HG03025 (cell line): ENCODE measurements around the gene KLF11.

ENCODE experiments used
- ATAC-seq: cut with Tn5 transposase; IDR thresholded peaks from one replicate; pipeline ENCODE4 v1.9.1; 2021; ENCODE audit warnings: mild to moderate bottlenecking, moderate library complexity; ENCODE audit not compliant: unreplicated experiment, low FRiP score

Gene KLF11

GRCh38 chr2:10043256-10043905 lies at the start of gene KLF11:
Gene KLF11, plus strand, starts transcription at chr2:10043550. Its CDS starts 167 bp downstream, at chr2:10043717.
- peak; percentile 61 for ATAC-seq

- no peak for ATAC-seq
These were observed 48.9 kb upstream of the KLF11 start for GRCh38 chr2:9994462-9994861.

GRCh38 chr2:9995059-9995458 lies 48.3 kb upstream of the KLF11 start:
- no peak for ATAC-seq

- ATAC-seq: no peak
These were observed 47.0 kb upstream of the KLF11 start for GRCh38 chr2:9996321-9996720.

DNA sequence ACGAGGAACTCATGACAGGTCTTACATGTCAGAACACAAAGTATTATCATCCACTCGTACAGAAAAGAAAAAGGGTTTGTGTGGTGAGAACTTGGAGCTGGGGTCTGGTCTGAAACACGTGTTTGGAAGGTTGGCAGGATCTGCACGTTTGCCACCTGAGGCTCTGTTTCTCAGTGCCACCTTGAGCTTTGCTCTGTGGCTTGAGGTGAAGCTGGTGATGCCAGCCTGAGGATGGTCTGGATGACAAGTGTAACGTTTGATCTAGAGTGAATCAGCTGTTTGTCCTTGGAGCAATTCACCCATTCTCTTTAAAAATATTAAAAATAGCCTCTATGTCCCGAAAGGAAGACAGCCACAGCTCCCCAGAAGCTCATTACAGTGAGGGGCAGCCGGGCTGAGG lies 45.4 kb upstream of the KLF11 start:
- no peak for ATAC-seq

GRCh38 chr2:9998916-9999654 lies 44.3 kb upstream of the KLF11 start:
- ATAC-seq: no peak

DNA sequence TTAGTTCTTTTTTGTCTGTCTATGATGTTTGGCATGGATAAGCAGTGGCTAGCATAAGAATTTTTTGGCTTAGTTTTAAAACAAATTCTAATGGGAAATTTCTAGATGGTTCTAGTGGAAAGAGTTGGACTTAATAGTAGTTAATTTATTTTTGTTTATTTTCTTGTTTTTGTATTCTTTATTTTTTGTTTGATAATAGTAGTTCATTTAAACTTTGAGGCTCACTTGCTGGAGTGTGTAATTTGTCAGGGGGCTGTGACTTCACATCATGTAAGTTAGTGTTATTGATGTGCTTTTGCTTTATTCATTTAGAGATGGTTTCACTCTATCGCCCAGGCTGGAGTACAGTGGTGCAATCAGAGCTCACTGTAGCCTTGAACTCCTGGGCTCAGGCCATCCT lies 43.7 kb upstream of the KLF11 start:
- ATAC-seq: no peak

- no peak for ATAC-seq
These were observed 42.8 kb upstream of the KLF11 start for GRCh38 chr2:10000541-10000940.

GRCh38 chr2:10001586-10001985 lies 41.8 kb upstream of the KLF11 start:
- no peak for ATAC-seq

- ATAC-seq: no peak
These were observed 41.2 kb upstream of the KLF11 start for GRCh38 chr2:10002109-10002508.

DNA sequence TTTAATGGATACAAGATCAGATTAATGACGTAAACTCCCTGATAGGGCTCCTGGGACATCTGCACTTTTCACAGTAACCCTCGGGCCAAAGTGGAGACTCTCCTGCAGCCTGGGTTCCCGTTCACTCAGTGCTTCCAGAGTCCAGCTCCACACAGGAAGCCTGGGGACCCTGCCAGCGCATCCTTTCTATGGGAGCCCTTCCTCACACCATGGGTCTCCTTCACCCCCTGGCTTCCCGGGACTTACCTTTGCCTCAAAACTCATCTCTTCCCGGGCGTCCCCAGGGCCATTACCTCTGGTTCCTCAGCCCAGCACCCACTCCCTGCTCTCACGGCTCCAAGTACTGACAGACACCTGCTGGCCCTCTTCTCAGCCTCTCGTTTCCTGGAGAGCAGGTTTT lies 40.7 kb upstream of the KLF11 start:
- ATAC-seq: no peak

DNA sequence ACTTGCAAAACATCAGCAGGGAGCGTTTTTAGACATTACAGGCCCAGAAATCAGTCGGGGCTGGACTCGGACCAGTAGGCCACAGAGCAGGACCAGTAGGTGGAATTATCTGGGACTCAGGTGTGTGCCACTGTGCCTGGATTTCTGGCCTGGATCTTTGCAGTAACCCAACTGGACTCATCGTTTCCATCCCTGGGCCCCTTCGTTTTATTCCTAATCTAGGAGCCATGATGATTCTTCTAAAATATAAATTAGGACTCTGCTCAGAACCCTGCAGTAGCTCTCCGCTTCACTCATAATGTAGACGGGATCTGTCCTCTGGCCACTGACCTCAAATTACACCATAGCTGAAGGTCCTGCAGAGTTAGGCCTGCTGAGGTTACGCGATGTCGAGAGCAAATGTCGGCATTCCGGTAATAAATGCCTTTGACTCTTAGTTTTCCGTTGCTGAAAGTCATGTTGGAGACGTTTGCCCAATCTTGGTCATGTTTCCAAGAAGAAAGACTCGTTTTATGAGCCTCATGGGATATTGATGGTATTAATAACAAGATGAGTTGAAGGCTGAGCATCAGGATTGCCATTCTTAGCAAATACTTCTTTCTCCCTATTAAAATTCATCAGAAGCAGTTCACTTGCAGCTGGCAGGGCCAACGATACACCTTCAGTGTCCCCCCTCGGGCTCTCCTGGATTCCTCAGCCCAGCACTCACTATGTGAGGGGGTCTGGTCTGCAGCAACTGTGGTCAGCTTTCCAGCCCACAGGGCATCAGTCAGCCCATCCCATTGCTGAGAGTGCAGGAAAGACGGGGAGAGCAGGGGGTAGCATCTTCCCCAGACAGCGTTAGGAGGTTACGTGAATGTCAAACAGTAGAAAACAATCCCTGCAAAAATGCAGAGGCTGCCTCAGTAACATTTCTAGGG lies 39.9 kb upstream of the KLF11 start:
- ATAC-seq: no peak

GRCh38 chr2:10004401-10004800 lies 38.9 kb upstream of the KLF11 start:
- ATAC-seq: no peak

- no peak for ATAC-seq
These were observed 38.5 kb upstream of the KLF11 start for GRCh38 chr2:10004836-10005235.

DNA sequence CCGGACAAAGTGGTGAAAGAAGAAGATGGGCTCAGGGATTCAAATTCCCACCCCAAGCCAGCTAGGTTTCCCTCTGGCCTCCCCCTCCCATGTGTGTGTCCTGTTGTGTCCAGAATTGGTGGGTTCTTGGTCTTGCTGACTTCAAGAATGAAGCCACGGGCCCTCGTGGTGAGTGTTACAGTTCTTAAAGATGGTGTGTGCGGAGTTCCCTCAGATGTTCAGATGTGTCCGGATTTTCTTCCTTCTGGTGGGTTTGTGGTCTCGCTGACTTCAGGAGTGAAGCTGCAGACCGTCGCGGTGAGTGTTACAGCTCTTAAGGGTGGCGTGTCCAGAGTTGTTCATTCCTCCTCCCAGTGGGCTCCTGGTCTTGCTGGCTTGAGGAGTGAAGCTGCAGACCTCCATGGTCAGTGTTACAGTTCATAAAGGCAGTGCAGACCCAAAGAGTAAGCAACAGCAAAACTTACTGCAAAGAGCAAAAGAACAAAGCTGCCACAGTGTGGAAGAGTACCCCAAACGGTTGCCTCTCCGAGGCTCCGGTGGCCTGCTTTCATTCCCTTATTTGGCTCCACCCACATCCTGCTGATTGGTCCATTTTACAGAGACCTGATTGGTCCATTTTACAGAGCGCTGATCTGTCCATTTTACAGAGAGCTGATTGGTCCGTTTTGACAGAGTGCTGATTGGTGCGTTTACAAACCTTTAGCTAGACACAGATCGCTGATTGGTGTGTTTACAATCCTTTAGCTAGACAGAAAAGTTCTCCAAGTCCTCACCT lies 37.7 kb upstream of the KLF11 start:
- no peak for ATAC-seq

DNA sequence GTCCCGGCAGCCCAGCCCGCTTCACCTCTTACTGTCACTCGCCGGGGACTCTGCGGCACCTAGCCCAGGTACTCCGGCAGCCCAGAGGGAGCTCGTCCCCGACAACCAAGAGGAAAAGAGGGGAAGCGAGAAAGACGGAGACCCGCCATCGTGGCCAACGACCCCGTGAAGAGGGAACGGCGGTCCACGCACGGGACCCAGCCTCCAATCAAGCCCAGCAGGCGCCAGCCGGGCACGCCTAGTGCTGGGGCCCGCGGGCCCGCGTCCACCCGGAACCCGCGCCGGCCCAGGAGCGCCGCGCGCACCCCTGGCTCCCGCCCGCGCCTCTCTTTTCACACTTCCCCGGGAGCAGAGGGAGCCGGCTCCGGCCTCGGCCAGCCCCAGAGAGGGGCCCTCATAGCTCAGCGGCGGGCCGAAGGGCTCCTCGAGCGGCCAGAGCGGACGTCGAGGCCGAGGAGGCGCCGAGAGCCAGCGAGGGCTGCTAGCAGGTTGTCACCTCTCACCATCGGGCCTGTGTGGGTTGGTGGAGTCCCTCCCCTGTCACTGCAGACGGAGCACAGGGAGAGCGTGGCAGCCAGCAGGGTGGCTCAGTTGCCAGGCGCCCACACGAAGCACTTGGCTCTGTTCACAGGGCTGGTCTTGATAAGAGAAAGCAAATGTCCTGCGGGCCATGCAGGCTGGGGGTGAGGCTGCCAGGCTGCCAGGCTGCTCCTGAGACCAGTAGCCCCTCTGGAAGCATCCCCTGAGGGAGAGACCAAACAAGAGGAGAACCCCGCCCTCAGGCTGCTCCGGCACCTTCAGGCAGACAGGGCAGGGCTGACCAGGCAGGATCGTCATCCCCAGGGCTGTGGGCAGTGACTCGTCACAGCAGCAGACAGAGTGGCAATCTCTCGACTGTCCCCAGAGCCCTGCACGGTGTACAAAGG lies 36.9 kb upstream of the KLF11 start:
- no peak for ATAC-seq

GRCh38 chr2:10007435-10007834 lies 35.9 kb upstream of the KLF11 start:
- ATAC-seq: no peak

- ATAC-seq: no peak
These were observed 35.2 kb upstream of the KLF11 start for GRCh38 chr2:10007921-10008808.
